NCI-H510A (cell line): ENCODE data around the gene RSF1.

Experiments
- DNase-seq: peaks from one replicate; lab custom pipeline; 2025; lab: John Stamatoyannopoulos, UW

Gene RSF1

GRCh38 chr11:77813256-77813655 is 7.3 kb downstream of the RSF1 start:
- DNase-seq: no peak

GRCh38 chr11:77806993-77807392 is 13.5 kb downstream of the RSF1 start:
- DNase-seq: no peak

GRCh38 chr11:77806415-77806814 is 14.1 kb downstream of the RSF1 start:
- DNase-seq: no peak

- DNase-seq: no peak
These were observed 19.0 kb downstream of the RSF1 start for GRCh38 chr11:77801477-77801876.

- DNase-seq: no peak
These were observed 20.1 kb downstream of the RSF1 start for GRCh38 chr11:77800449-77800848.

GRCh38 chr11:77799338-77799737 is 21.2 kb downstream of the RSF1 start:
- DNase-seq: no peak

GRCh38 chr11:77793972-77794371 is 26.6 kb downstream of the RSF1 start:
- DNase-seq: no peak

GRCh38 chr11:77791301-77791700 is 29.2 kb downstream of the RSF1 start:
- DNase-seq: no peak

GRCh38 chr11:77789731-77790476 is 30.6 kb downstream of the RSF1 start:
- no peak for DNase-seq

GRCh38 chr11:77789061-77789730 is 31.3 kb downstream of the RSF1 start:
- DNase-seq: no peak

GRCh38 chr11:77784572-77784971 is 36.0 kb downstream of the RSF1 start:
- DNase-seq: no peak

- no peak for DNase-seq
These were observed 37.5 kb downstream of the RSF1 start for GRCh38 chr11:77783025-77783424.

GRCh38 chr11:77779935-77780334 is 40.6 kb downstream of the RSF1 start:
- no peak for DNase-seq

- no peak for DNase-seq
These were observed 42.0 kb downstream of the RSF1 start for GRCh38 chr11:77778549-77778948.

GRCh38 chr11:77778118-77778517 is 42.4 kb downstream of the RSF1 start:
- DNase-seq: no peak

GRCh38 chr11:77776455-77776854 is 44.1 kb downstream of the RSF1 start:
- DNase-seq: no peak

GRCh38 chr11:77775936-77776335 is 44.6 kb downstream of the RSF1 start:
- DNase-seq: no peak

- DNase-seq: no peak
These were observed 49.4 kb downstream of the RSF1 start for GRCh38 chr11:77771135-77771534.

- DNase-seq: no peak
These were observed 49.9 kb downstream of the RSF1 start for GRCh38 chr11:77770629-77771028.

- no peak for DNase-seq
These were observed 58.1 kb downstream of the RSF1 start for GRCh38 chr11:77762426-77762825.

GRCh38 chr11:77761491-77761890 is 59.0 kb downstream of the RSF1 start:
- DNase-seq: no peak

- no peak for DNase-seq
These were observed 62.2 kb downstream of the RSF1 start for GRCh38 chr11:77758331-77758730.

GRCh38 chr11:77753230-77753629 is 67.3 kb downstream of the RSF1 start:
- no peak for DNase-seq

GRCh38 chr11:77752516-77752915 is 68.0 kb downstream of the RSF1 start:
- no peak for DNase-seq
